ENCODE data around the gene PNCK.

DNA sequence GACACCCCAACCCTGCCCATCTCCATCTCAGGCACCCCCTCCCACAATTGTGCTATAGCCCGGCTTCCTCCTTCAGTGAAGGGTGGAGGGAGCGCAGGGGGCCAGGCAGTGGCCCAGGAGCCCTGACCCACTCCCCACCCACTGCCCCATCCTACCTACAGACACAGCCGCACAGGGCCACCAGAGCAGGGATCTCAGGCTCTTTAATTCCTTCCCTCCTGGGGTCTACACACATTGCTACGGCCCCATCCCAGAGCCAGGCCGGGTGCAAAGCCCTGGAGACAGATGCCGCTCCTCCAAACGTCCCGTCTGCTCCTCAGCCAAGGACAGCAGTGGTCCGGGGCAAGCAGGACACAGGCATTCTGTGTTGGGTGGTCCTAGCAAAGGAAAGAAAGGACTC lies 39.4 kb downstream of the PNCK start:
- no peak for TF ChIP-seq GATA2 (IDR thresholded peaks at IDR 0.05; ENCODE audit: low read depth, low read length)
- TF ChIP-seq GATA3 (IDR thresholded peaks at IDR 0.05; ENCODE audit: low read depth, low read length): no peak

Measured in SH-SY5Y (cell line).